ENCODE results near the gene MLF2.

The MLF2 gene

DNA sequence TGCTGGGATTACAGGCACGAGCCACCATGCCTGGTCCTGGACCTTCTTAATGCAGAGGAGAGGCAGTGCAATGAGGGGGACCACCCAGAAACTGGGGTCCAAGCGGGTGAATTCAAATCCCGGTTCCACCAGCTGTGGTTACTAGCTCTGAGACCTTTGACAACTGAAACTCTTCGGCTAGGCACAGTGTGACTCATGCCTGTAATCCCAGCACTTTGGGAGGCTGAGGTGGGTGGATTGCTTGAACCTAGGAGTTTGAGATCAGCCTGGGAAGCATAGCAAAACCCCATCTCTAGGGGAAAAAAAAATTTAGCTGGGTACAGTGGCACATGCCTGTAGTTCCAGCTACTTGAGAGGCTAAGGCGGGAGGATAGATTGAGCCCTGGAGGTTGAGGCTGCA lies 31.4 kb upstream of the MLF2 start:
- ATAC-seq: no peak
- TF ChIP-seq ZNF565 (CRISPR knock-in tag; conservative IDR thresholded peaks at IDR 0.05; ENCODE audit: low read depth): no peak
- TF ChIP-seq ESRRG (CRISPR knock-in tag; IDR thresholded peaks at IDR 0.05): no peak
- no peak for TF ChIP-seq TOX (CRISPR knock-in tag; IDR thresholded peaks at IDR 0.05; ENCODE audit: borderline replicate concordance)
- no peak for TF ChIP-seq ARNTL (CRISPR knock-in tag; IDR thresholded peaks at IDR 0.05; ENCODE audit: borderline replicate concordance, low read depth)
- TF ChIP-seq, protein P1, sequence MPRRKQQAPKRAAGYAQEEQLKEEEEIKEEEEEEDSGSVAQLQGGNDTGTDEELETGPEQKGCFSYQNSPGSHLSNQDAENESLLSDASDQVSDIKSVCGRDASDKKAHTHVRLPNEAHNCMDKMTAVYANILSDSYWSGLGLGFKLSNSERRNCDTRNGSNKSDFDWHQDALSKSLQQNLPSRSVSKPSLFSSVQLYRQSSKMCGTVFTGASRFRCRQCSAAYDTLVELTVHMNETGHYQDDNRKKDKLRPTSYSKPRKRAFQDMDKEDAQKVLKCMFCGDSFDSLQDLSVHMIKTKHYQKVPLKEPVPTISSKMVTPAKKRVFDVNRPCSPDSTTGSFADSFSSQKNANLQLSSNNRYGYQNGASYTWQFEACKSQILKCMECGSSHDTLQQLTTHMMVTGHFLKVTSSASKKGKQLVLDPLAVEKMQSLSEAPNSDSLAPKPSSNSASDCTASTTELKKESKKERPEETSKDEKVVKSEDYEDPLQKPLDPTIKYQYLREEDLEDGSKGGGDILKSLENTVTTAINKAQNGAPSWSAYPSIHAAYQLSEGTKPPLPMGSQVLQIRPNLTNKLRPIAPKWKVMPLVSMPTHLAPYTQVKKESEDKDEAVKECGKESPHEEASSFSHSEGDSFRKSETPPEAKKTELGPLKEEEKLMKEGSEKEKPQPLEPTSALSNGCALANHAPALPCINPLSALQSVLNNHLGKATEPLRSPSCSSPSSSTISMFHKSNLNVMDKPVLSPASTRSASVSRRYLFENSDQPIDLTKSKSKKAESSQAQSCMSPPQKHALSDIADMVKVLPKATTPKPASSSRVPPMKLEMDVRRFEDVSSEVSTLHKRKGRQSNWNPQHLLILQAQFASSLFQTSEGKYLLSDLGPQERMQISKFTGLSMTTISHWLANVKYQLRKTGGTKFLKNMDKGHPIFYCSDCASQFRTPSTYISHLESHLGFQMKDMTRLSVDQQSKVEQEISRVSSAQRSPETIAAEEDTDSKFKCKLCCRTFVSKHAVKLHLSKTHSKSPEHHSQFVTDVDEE (CRISPR knock-in tag; IDR thresholded peaks at IDR 0.05): no peak
- TF ChIP-seq TCF4 (CRISPR knock-in tag; IDR thresholded peaks at IDR 0.05; ENCODE audit: borderline replicate concordance): no peak
- no peak for TF ChIP-seq PPARA (CRISPR knock-in tag; IDR thresholded peaks at IDR 0.05; ENCODE audit: borderline replicate concordance)
- TF ChIP-seq RARB (CRISPR knock-in tag; IDR thresholded peaks at IDR 0.05): no peak
- no peak for TF ChIP-seq OSR1 (CRISPR knock-in tag; IDR thresholded peaks at IDR 0.05)
- TF ChIP-seq, protein P2, sequence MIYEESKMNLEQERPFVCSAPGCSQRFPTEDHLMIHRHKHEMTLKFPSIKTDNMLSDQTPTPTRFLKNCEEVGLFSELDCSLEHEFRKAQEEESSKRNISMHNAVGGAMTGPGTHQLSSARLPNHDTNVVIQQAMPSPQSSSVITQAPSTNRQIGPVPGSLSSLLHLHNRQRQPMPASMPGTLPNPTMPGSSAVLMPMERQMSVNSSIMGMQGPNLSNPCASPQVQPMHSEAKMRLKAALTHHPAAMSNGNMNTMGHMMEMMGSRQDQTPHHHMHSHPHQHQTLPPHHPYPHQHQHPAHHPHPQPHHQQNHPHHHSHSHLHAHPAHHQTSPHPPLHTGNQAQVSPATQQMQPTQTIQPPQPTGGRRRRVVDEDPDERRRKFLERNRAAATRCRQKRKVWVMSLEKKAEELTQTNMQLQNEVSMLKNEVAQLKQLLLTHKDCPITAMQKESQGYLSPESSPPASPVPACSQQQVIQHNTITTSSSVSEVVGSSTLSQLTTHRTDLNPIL (CRISPR knock-in tag; IDR thresholded peaks at IDR 0.05; ENCODE audit: low read depth): no peak
- TF ChIP-seq, protein P3, sequence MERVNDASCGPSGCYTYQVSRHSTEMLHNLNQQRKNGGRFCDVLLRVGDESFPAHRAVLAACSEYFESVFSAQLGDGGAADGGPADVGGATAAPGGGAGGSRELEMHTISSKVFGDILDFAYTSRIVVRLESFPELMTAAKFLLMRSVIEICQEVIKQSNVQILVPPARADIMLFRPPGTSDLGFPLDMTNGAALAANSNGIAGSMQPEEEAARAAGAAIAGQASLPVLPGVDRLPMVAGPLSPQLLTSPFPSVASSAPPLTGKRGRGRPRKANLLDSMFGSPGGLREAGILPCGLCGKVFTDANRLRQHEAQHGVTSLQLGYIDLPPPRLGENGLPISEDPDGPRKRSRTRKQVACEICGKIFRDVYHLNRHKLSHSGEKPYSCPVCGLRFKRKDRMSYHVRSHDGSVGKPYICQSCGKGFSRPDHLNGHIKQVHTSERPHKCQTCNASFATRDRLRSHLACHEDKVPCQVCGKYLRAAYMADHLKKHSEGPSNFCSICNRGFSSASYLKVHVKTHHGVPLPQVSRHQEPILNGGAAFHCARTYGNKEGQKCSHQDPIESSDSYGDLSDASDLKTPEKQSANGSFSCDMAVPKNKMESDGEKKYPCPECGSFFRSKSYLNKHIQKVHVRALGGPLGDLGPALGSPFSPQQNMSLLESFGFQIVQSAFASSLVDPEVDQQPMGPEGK (CRISPR knock-in tag; IDR thresholded peaks at IDR 0.05; ENCODE audit: borderline replicate concordance): no peak

DNA sequence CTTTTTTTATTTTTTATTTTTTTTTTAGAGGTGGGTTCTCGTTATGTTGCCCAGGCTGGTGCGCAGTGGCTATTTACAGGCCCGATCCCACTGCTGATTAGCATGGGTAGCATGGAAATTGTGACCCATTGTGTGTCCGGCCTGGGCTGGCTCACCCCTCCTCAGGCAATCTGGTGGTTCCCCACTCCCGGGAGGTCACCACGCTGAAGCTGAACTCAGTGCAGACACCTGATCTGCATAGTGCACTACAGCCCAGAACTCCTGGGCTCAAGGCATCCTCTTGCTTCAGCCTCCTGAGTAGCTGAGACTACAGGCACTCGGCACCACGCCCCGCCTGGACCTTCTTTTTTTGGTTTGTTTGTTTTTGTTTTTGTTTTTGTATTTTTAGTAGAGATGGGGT lies 30.9 kb upstream of the MLF2 start:
- no peak for ATAC-seq
- TF ChIP-seq ESRRG (CRISPR knock-in tag; IDR thresholded peaks at IDR 0.05): no peak
- TF ChIP-seq ZFP3 (CRISPR knock-in tag; IDR thresholded peaks at IDR 0.05): no peak

DNA sequence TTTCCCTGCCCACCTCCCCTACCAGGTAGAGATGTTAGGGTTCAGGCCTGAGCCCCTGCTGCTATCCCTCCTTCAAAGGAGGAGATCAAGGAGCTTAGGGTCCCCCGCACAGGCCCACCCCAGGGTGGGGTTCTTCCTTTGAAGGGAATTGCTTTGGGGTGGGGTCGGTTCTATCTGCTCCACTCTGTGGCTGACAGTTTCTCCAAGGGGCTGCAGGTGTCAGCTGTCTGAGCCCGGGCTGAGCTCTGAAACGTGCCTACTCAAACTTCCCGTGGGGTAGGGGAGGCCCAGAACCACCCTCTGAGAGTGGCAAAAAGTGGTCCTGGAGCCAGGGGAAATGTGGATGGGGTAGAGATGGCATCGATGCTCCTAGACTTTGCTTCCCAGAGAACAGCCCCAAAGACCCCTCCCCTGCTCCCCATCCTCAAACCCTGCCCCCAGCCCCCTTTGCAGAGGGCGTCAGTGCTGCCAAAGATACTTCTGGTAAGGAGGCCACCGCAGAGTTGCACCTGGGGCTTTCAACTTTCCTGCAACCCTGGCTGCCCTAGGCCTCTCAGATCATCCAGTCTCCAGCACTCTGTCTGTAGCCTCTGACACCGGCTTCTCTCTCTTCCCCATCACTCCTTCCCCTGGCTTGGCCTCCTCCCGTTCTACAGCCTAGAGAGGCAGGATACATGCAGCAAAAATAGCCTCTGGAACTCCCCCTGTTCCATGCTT lies 30.1 kb upstream of the MLF2 start:
- TF ChIP-seq ISL1 (CRISPR knock-in tag; IDR thresholded peaks at IDR 0.05): no peak
- TF ChIP-seq RARB (CRISPR knock-in tag; IDR thresholded peaks at IDR 0.05): no peak
- no peak for TF ChIP-seq ZNF70 (CRISPR knock-in tag; IDR thresholded peaks at IDR 0.05)
- no peak for TF ChIP-seq ZNF8 (CRISPR knock-in tag; IDR thresholded peaks at IDR 0.05)
- TF ChIP-seq GLIS3 (CRISPR knock-in tag; IDR thresholded peaks at IDR 0.05): no peak
- TF ChIP-seq TCF4 (CRISPR knock-in tag; IDR thresholded peaks at IDR 0.05; ENCODE audit: borderline replicate concordance): no peak
- TF ChIP-seq PPARA (CRISPR knock-in tag; IDR thresholded peaks at IDR 0.05; ENCODE audit: borderline replicate concordance): no peak
- TF ChIP-seq CSDC2 (CRISPR knock-in tag; IDR thresholded peaks at IDR 0.05): no peak
- no peak for TF ChIP-seq OSR1 (CRISPR knock-in tag; IDR thresholded peaks at IDR 0.05)
- no peak for TF ChIP-seq ZC3H10 (CRISPR knock-in tag; IDR thresholded peaks at IDR 0.05)
- TF ChIP-seq, protein P1 (CRISPR knock-in tag; IDR thresholded peaks at IDR 0.05): no peak
- no peak for TF ChIP-seq TOX (CRISPR knock-in tag; IDR thresholded peaks at IDR 0.05; ENCODE audit: borderline replicate concordance)
- ATAC-seq: no peak

DNA sequence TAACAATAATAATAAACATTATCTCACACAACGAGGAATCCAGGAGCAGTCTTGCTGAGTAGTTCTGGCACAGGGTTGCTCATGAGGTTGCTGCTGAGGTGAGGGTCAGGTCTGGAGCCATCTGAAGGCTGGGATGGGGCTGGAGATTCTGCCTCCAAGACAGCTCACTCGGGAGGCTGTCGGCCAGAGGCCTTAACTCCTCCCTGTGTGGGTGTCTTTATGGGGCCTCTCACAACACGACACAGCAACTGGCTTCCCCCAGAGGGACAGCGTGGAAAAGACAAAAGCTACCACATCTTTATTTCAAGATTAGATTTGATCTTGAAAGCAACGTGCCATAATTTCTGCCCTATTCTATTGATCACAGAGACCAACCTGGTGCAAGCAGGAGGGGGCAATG lies 29.2 kb upstream of the MLF2 start:
- ATAC-seq: no peak
- TF ChIP-seq, protein P1 (CRISPR knock-in tag; IDR thresholded peaks at IDR 0.05): no peak
- TF ChIP-seq PPARA (CRISPR knock-in tag; IDR thresholded peaks at IDR 0.05; ENCODE audit: borderline replicate concordance): no peak
- TF ChIP-seq OSR1 (CRISPR knock-in tag; IDR thresholded peaks at IDR 0.05): no peak
- no peak for TF ChIP-seq ISL1 (CRISPR knock-in tag; IDR thresholded peaks at IDR 0.05)
- TF ChIP-seq, protein P3 (CRISPR knock-in tag; IDR thresholded peaks at IDR 0.05; ENCODE audit: borderline replicate concordance): no peak
- TF ChIP-seq ZNF70 (CRISPR knock-in tag; IDR thresholded peaks at IDR 0.05): no peak
- TF ChIP-seq ZNF8 (CRISPR knock-in tag; IDR thresholded peaks at IDR 0.05): no peak
- TF ChIP-seq ESRRG (CRISPR knock-in tag; IDR thresholded peaks at IDR 0.05): no peak
- TF ChIP-seq BACH2 (CRISPR knock-in tag; IDR thresholded peaks at IDR 0.05; ENCODE audit: borderline replicate concordance): no peak
- TF ChIP-seq ZFP30 (CRISPR knock-in tag; IDR thresholded peaks at IDR 0.05): no peak
- TF ChIP-seq TCF4 (CRISPR knock-in tag; IDR thresholded peaks at IDR 0.05; ENCODE audit: borderline replicate concordance): no peak
- TF ChIP-seq ZFP3 (CRISPR knock-in tag; IDR thresholded peaks at IDR 0.05): no peak
- TF ChIP-seq RARB (CRISPR knock-in tag; IDR thresholded peaks at IDR 0.05): no peak
- TF ChIP-seq ZNF565 (CRISPR knock-in tag; conservative IDR thresholded peaks at IDR 0.05; ENCODE audit: low read depth): no peak
